ENCODE measurements around the gene IQGAP2.
"Not testable (repeated sequence)": the region's sequence is repeated elsewhere in the genome, so short reads cannot be mapped to it uniquely, and the experiment has no call there.

DNA sequence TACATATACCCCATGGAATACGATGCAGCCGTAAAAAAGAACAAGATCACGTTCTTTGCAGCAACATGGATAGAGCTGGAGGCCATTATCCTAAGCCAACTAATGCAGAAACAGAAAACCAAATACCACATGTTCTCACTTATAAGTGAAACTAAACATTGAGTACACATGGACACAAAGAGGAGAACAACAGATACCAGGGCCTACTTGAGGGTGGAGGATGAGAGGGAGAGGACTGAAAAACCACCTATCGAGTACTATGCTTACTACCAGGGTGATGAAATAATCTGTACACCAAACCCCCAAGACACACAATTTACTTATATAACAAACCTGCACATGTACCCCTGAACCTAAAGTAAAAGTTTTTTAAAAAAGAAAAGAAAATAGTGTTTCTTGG, 338.4 kb downstream of the IQGAP2 start:
- TF ChIP-seq ZSCAN16 (tag by site-specific recombination; IDR thresholded peaks at IDR 0.05); ZBTB6 (tag by site-specific recombination; IDR thresholded peaks at IDR 0.05); TCF7L2 (IDR thresholded peaks at IDR 0.05; ENCODE audit: borderline replicate concordance, low read depth, low read length); ZNF335 (tag by site-specific recombination; conservative IDR thresholded peaks at IDR 0.05); ZBTB20 (tag by site-specific recombination; IDR thresholded peaks at IDR 0.05); ZNF558 (tag by site-specific recombination; IDR thresholded peaks at IDR 0.05); ZNF549 (tag by site-specific recombination; IDR thresholded peaks at IDR 0.05); ZNF112 (tag by site-specific recombination; IDR thresholded peaks at IDR 0.05); CTCF (tag by site-specific recombination; IDR thresholded peaks at IDR 0.05): not testable (repeated sequence)
- TF ChIP-seq, protein P1, sequence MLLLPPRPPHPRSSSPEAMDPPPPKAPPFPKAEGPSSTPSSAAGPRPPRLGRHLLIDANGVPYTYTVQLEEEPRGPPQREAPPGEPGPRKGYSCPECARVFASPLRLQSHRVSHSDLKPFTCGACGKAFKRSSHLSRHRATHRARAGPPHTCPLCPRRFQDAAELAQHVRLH (tag by site-specific recombination; IDR thresholded peaks at IDR 0.05): not testable (repeated sequence)
- peak; percentile 81 for TF ChIP-seq ZNF146 (tag by site-specific recombination; IDR thresholded peaks at IDR 0.05)
- TF ChIP-seq, protein P2, sequence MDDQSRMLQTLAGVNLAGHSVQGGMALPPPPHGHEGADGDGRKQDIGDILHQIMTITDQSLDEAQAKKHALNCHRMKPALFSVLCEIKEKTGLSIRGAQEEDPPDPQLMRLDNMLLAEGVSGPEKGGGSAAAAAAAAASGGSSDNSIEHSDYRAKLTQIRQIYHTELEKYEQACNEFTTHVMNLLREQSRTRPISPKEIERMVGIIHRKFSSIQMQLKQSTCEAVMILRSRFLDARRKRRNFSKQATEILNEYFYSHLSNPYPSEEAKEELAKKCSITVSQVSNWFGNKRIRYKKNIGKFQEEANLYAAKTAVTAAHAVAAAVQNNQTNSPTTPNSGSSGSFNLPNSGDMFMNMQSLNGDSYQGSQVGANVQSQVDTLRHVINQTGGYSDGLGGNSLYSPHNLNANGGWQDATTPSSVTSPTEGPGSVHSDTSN (CRISPR knock-in tag; IDR thresholded peaks at IDR 0.05): not testable (repeated sequence)
- TF ChIP-seq, protein P3, sequence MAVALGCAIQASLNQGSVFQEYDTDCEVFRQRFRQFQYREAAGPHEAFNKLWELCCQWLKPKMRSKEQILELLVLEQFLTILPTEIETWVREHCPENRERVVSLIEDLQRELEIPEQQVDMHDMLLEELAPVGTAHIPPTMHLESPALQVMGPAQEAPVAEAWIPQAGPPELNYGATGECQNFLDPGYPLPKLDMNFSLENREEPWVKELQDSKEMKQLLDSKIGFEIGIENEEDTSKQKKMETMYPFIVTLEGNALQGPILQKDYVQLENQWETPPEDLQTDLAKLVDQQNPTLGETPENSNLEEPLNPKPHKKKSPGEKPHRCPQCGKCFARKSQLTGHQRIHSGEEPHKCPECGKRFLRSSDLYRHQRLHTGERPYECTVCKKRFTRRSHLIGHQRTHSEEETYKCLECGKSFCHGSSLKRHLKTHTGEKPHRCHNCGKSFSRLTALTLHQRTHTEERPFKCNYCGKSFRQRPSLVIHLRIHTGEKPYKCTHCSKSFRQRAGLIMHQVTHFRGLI (tag by site-specific recombination; IDR thresholded peaks at IDR 0.05): not testable (repeated sequence)

Measured in HEK293 (cell line).